Measurements from ENCODE around the gene GPC6.

Gene GPC6

DNA sequence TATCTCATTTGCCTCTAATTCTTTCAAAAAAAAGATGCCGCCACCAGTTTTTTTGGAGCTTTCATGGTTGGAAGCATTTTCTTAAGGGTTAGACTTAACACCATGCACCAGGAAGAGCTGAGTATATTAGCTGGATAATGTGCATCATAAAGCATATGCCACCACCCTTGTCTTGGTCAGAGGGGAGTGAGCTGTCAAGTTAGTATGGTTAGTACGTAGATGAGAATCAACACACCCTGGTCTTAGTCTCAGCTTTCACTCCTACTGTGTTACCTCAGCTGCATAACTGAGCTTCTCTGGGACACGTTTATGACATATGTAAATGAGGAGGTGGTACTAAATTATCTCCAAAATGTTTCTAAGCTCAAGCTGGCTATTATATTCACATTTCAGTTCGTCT is 837.2 kb downstream of the GPC6 start:
- Histone ChIP-seq H2BK5ac (ENCODE audit: low read depth, low read length, poor library complexity) (no peak overlapping the region), H4K12ac (ENCODE audit: low read depth, low read length) (no peak overlapping the region), H3K4me3 (ENCODE audit: low read depth, low read length) (no peak overlapping the region), H3K36me3 (ENCODE audit: control insufficient read depth in 1 of 2, insufficient read depth in 2 of 2, low read length in 2 of 2) (no peaks in the 10 kb centered on the region), H3K4ac (ENCODE audit: low read depth, low read length) (no peak overlapping the region), H2BK120ac (ENCODE audit: insufficient read depth, low read length, poor library complexity) (no peak overlapping the region), H3K27me3 (ENCODE audit: insufficient read depth, low read length) (no peaks in the 10 kb centered on the region), H2AFZ (ENCODE audit: insufficient read depth, low read length, poor library complexity) (no peak overlapping the region), H3K18ac (ENCODE audit: low read length) (no peak overlapping the region), H3K79me1 (ENCODE audit: low read length) (no peaks in the 10 kb centered on the region), H3K4me2 (ENCODE audit: low read length) (no peak overlapping the region), H3K27ac (ENCODE audit: low read depth, low read length) (no peak overlapping the region), H3K14ac (ENCODE audit: low read length) (no peak overlapping the region), H3K9me3 (ENCODE audit: insufficient read depth, low read depth, low read length) (no peaks in the 10 kb centered on the region), H3K79me2 (ENCODE audit: control insufficient read depth, insufficient read depth, low read length, poor library complexity) (no peaks in the 10 kb centered on the region), H3K23ac (ENCODE audit: low read length) (no peak overlapping the region), H3K9ac (ENCODE audit: low read length) (no peak overlapping the region), H4K8ac (ENCODE audit: low read depth, low read length) (no peak overlapping the region), H3K4me1 (ENCODE audit: control insufficient read depth in 1 of 2, insufficient read depth in 2 of 2, low read length in 2 of 2) (no peaks in the 10 kb centered on the region), H2AK5ac (ENCODE audit: low read length) (no peak overlapping the region), H2BK12ac (ENCODE audit: low read length) (no peak overlapping the region), H4K91ac (ENCODE audit: low read depth, low read length) (no peak overlapping the region)
- no peak for DNase-seq
- WGBS (ENCODE audit: extremely low coverage, insufficient coverage, insufficient read length), result no CpG with 5 or more reads among the region's 4 CpGs

DNA sequence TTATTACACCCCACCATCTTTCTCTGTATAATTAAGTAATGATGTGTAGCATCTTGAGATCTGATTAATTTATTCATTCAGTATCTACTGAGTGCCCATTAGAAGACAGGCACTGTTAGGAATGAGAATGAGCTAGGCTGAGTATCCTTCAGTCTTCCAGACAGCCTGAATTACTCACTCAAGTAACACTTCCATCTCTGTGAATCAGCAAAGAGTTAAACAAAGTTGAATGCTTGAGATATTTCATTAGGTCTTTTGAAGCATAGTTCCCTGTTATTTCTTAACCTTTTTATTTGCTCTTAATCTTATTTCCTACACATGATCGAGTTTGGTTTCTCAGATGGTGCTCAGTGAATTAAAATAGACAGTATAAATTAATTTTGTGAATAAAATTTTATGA is 839.1 kb downstream of the GPC6 start:
- no peaks in the 10 kb centered on the region for H3K79me1 ChIP-seq (ENCODE audit: low read length)
- H3K23ac ChIP-seq (ENCODE audit: low read length), result no peak overlapping the region
- no peaks in the 10 kb centered on the region for H3K36me3 ChIP-seq (ENCODE audit: control insufficient read depth in 1 of 2, insufficient read depth in 2 of 2, low read length in 2 of 2)
- no peaks in the 10 kb centered on the region for H3K4me1 ChIP-seq (ENCODE audit: control insufficient read depth in 1 of 2, insufficient read depth in 2 of 2, low read length in 2 of 2)
- H4K12ac ChIP-seq (ENCODE audit: low read depth, low read length), result no peak overlapping the region
- H3K14ac ChIP-seq (ENCODE audit: low read length), result no peak overlapping the region
- H3K9ac ChIP-seq (ENCODE audit: low read length), result no peak overlapping the region
- no peak overlapping the region for H2BK12ac ChIP-seq (ENCODE audit: low read length)
- H3K27me3 ChIP-seq (ENCODE audit: insufficient read depth, low read length), result no peaks in the 10 kb centered on the region
- H4K8ac ChIP-seq (ENCODE audit: low read depth, low read length), result no peak overlapping the region
- WGBS (ENCODE audit: extremely low coverage, insufficient coverage, insufficient read length), result no CpG with 5 or more reads among the region's 1 CpG
- no peak overlapping the region for H2AK5ac ChIP-seq (ENCODE audit: low read length)
- no peak overlapping the region for H3K27ac ChIP-seq (ENCODE audit: low read depth, low read length)
- H3K18ac ChIP-seq (ENCODE audit: low read length), result no peak overlapping the region
- no peak for DNase-seq
- H3K79me2 ChIP-seq (ENCODE audit: control insufficient read depth, insufficient read depth, low read length, poor library complexity), result no peaks in the 10 kb centered on the region
- no peak overlapping the region for H2AFZ ChIP-seq (ENCODE audit: insufficient read depth, low read length, poor library complexity)
- no peak overlapping the region for H4K91ac ChIP-seq (ENCODE audit: low read depth, low read length)
- H2BK5ac ChIP-seq (ENCODE audit: low read depth, low read length, poor library complexity), result no peak overlapping the region
- H2BK120ac ChIP-seq (ENCODE audit: insufficient read depth, low read length, poor library complexity), result no peak overlapping the region
- no peak overlapping the region for H3K4me3 ChIP-seq (ENCODE audit: low read depth, low read length)
- no peaks in the 10 kb centered on the region for H3K9me3 ChIP-seq (ENCODE audit: insufficient read depth, low read depth, low read length)
- H3K4ac ChIP-seq (ENCODE audit: low read depth, low read length), result no peak overlapping the region
- H3K4me2 ChIP-seq (ENCODE audit: low read length), result no peak overlapping the region

DNA sequence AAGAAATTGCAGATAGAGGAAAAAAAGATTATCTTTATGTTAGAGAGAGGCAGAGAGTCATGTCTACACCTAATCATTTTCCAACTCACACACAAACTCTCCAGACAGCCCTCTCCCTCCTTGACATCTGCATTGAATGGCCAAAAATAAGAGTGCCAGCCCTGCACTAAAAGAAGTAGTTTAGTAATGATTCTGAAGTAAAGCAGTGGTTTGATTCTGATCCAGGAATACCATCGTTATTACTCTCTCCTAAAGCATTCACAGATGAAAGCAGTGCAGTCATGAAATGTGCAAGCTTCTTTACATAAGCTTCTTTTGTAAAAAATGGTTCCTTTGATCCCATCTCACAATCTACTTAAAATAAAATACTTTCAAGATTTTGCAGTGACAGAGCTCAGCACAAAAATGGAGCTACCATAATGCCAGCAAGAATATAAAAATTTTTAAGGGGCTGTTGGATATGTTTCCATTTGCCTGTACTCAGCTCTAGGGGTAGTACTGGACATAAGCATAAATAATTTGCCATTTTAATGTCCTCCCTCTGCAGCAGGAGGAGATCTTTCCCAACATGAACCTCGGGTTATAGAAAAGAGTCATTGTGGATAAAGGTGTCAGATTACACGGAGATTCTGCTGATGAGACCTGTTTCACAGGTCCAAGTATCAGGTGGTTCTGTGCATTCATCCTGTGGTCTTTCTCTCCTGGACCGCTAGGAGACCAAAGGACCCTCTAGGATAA is 846.6 kb downstream of the GPC6 start:
- no peak overlapping the region for H3K4me3 ChIP-seq (ENCODE audit: low read depth, low read length)
- whole genome bisulfite sequencing (ENCODE audit: extremely low coverage, insufficient coverage, insufficient read length), result no CpG with 5 or more reads among the region's 4 CpGs
- H4K8ac ChIP-seq (ENCODE audit: low read depth, low read length), result no peak overlapping the region

DNA sequence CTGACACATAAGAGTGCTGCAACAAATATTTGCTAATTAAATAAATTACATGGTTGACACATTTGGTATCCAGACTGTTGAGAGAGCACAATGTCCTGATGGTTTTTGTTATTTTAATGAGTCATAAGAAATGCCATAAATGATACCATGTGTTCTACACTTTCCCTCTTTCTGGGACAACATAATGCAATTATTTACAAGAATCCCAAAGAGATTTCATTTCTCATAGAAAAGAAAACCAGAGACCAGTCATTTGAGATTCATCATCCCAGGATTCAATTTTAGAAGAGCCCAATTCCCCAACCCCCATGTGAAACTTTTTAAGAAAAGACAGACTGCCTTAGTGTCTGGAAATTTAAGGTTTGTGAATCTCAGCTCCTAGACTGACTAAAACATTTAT is 853.3 kb downstream of the GPC6 start:
- Histone ChIP-seq H3K36me3 (ENCODE audit: control insufficient read depth in 1 of 2, insufficient read depth in 2 of 2, low read length in 2 of 2) (no peaks in the 10 kb centered on the region), H4K91ac (ENCODE audit: low read depth, low read length) (no peak overlapping the region), H4K12ac (ENCODE audit: low read depth, low read length) (no peak overlapping the region), H3K14ac (ENCODE audit: low read length) (no peak overlapping the region), H3K79me2 (ENCODE audit: control insufficient read depth, insufficient read depth, low read length, poor library complexity) (no peaks in the 10 kb centered on the region), H2AK5ac (ENCODE audit: low read length) (no peak overlapping the region), H3K4me1 (ENCODE audit: control insufficient read depth in 1 of 2, insufficient read depth in 2 of 2, low read length in 2 of 2) (no peaks in the 10 kb centered on the region), H3K4ac (ENCODE audit: low read depth, low read length) (no peak overlapping the region), H3K9ac (ENCODE audit: low read length) (no peak overlapping the region), H2BK120ac (ENCODE audit: insufficient read depth, low read length, poor library complexity) (no peak overlapping the region), H3K23ac (ENCODE audit: low read length) (no peak overlapping the region), H3K27ac (ENCODE audit: low read depth, low read length) (no peak overlapping the region), H3K27me3 (ENCODE audit: insufficient read depth, low read length) (no peaks in the 10 kb centered on the region), H2BK5ac (ENCODE audit: low read depth, low read length, poor library complexity) (no peak overlapping the region), H3K79me1 (ENCODE audit: low read length) (no peaks in the 10 kb centered on the region), H4K8ac (ENCODE audit: low read depth, low read length) (no peak overlapping the region), H3K4me3 (ENCODE audit: low read depth, low read length) (no peak overlapping the region), H3K9me3 (ENCODE audit: insufficient read depth, low read depth, low read length) (no peaks in the 10 kb centered on the region), H3K18ac (ENCODE audit: low read length) (no peak overlapping the region), H2BK12ac (ENCODE audit: low read length) (no peak overlapping the region), H2AFZ (ENCODE audit: insufficient read depth, low read length, poor library complexity) (no peak overlapping the region), H3K4me2 (ENCODE audit: low read length) (no peak overlapping the region)
- no peak for DNase-seq

More for the DNA sequence above, 846.6 kb downstream of the GPC6 start:
- no peaks in the 10 kb centered on the region for H3K79me1 ChIP-seq (ENCODE audit: low read length)
- no peak overlapping the region for H2AFZ ChIP-seq (ENCODE audit: insufficient read depth, low read length, poor library complexity)
- H3K4me2 ChIP-seq (ENCODE audit: low read length), result no peak overlapping the region
- no peak overlapping the region for H3K4ac ChIP-seq (ENCODE audit: low read depth, low read length)
- no peaks in the 10 kb centered on the region for H3K9me3 ChIP-seq (ENCODE audit: insufficient read depth, low read depth, low read length)
- H3K9ac ChIP-seq (ENCODE audit: low read length), result no peak overlapping the region
- no peak overlapping the region for H2BK5ac ChIP-seq (ENCODE audit: low read depth, low read length, poor library complexity)
- DNase-seq, result no peak
- no peaks in the 10 kb centered on the region for H3K79me2 ChIP-seq (ENCODE audit: control insufficient read depth, insufficient read depth, low read length, poor library complexity)
- H3K27ac ChIP-seq (ENCODE audit: low read depth, low read length), result no peak overlapping the region
- no peak overlapping the region for H3K18ac ChIP-seq (ENCODE audit: low read length)
- H3K27me3 ChIP-seq (ENCODE audit: insufficient read depth, low read length), result no peaks in the 10 kb centered on the region
- no peak overlapping the region for H3K23ac ChIP-seq (ENCODE audit: low read length)
- H4K91ac ChIP-seq (ENCODE audit: low read depth, low read length), result no peak overlapping the region
- no peak overlapping the region for H2AK5ac ChIP-seq (ENCODE audit: low read length)
- no peak overlapping the region for H4K12ac ChIP-seq (ENCODE audit: low read depth, low read length)
- no peaks in the 10 kb centered on the region for H3K4me1 ChIP-seq (ENCODE audit: control insufficient read depth in 1 of 2, insufficient read depth in 2 of 2, low read length in 2 of 2)
- H2BK12ac ChIP-seq (ENCODE audit: low read length), result no peak overlapping the region
- no peaks in the 10 kb centered on the region for H3K36me3 ChIP-seq (ENCODE audit: control insufficient read depth in 1 of 2, insufficient read depth in 2 of 2, low read length in 2 of 2)
- no peak overlapping the region for H2BK120ac ChIP-seq (ENCODE audit: insufficient read depth, low read length, poor library complexity)
- H3K14ac ChIP-seq (ENCODE audit: low read length), result no peak overlapping the region
